Measurements from ENCODE around the gene CENPO. TPM values are rescaled to one million over a fixed set of nuclear protein-coding genes. Genes with fewer than 3 reads are reported as not detected.

Gene CENPO
- 4.5 and 5.5 TPM in 2 replicates for total RNA-seq

GRCh38 chr2:24792874-24793760 is at the start of gene CENPO, which contains the start of gene PTRHD1:
Gene CENPO (plus strand): TSS chr2:24793425. CDS start chr2:24793920, 495 bp downstream.
Gene PTRHD1 (minus strand): TSS chr2:24793391. CDS start chr2:24793377, 14 bp downstream.

Other genes with a start within 250 kb of the CENPO start
- 37.6 and 53.6 TPM in 2 replicates for gene PTRHD1, start within 50 bp of the CENPO start, total RNA-seq
- 11.4 and 29.3 TPM in 2 replicates for gene ADCY3, start 126.8 kb downstream of the CENPO start, total RNA-seq
- gene DNAJC27, start 178.5 kb downstream of the CENPO start, total RNA-seq, result 1.8 and 2.2 TPM in 2 replicates
- 0.26 and 0.54 TPM in 2 replicates for gene EFR3B, start 248.7 kb downstream of the CENPO start, total RNA-seq